ENCODE data around the gene SLC10A7.

Gene SLC10A7

GRCh38 chr4:146432065-146432464, 89.7 kb downstream of the SLC10A7 start:
- no peak for TF ChIP-seq CTCF (IDR thresholded peaks at IDR 0.05; ENCODE audit: poor library complexity, severe bottlenecking)
- Histone ChIP-seq H3K27ac (ENCODE audit: poor library complexity, severe bottlenecking) (no peak overlapping the region), H3K4me1 (ENCODE audit: insufficient read depth, poor library complexity, severe bottlenecking) (no peaks in the 10 kb centered on the region), H3K36me3 (ENCODE audit: low read depth) (no peaks in the 10 kb centered on the region), H3K27me3 (ENCODE audit: insufficient read depth, poor library complexity, severe bottlenecking) (no peaks in the 10 kb centered on the region), H3K9me3 (ENCODE audit: severe bottlenecking) (no peaks in the 10 kb centered on the region), H3K4me3 (ENCODE audit: severe bottlenecking) (no peak overlapping the region)
- no peak for ATAC-seq (ENCODE audit: low read depth)
- DNase-seq (ENCODE audit: low spot score), result no peak

DNA sequence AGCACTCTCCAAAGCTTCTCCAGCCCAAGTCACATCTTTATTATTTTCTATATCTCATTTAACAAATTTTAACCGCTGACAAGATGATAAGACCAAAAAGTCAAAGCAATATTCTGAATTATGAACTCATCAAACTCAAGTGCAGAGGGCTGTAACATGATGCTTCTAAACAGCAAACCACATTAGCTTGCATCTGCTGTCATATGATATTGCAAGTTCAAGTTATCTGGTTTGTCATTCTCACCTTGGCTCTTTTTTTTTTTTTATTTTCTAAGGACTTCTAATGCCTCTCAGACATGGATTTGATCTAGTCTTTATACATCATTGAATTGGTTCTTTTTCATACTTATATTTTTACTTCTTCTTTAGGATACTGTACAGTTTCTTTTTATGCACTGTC, 93.4 kb downstream of the SLC10A7 start:
- DNase-seq (ENCODE audit: low spot score) (no peak), ATAC-seq (ENCODE audit: low read depth) (no peak)
- Histone ChIP-seq H3K27me3 (ENCODE audit: insufficient read depth, poor library complexity, severe bottlenecking) (no peaks in the 10 kb centered on the region), H3K4me1 (ENCODE audit: insufficient read depth, poor library complexity, severe bottlenecking) (no peaks in the 10 kb centered on the region), H3K4me3 (ENCODE audit: severe bottlenecking) (no peak overlapping the region), H3K9me3 (ENCODE audit: severe bottlenecking) (no peaks in the 10 kb centered on the region), H3K36me3 (ENCODE audit: low read depth) (no peaks in the 10 kb centered on the region), H3K27ac (ENCODE audit: poor library complexity, severe bottlenecking) (no peak overlapping the region)
- no peak for TF ChIP-seq CTCF (IDR thresholded peaks at IDR 0.05; ENCODE audit: poor library complexity, severe bottlenecking)

DNA sequence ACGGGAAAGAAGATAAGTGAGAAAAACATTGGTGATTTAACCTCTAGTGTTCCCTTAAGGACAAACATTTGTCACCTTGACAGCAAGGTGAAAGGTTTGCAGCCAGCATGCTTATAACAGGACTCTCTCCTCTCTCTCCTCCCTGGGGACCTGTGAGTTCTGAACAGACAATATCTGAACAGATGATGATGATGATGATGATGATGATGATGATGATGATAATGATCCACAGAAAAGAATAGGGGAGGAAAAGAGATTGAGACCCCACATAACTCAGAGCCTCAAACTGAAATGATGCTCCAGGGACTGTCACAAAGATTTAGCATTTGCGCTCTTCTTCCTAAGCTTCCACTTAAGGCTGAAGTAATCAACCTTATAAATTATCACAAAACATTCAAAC, 103.9 kb downstream of the SLC10A7 start:
- Histone ChIP-seq H3K27me3 (ENCODE audit: insufficient read depth, poor library complexity, severe bottlenecking) (no peaks in the 10 kb centered on the region), H3K4me3 (ENCODE audit: severe bottlenecking) (no peak overlapping the region), H3K36me3 (ENCODE audit: low read depth) (no peaks in the 10 kb centered on the region), H3K27ac (ENCODE audit: poor library complexity, severe bottlenecking) (no peak overlapping the region), H3K9me3 (ENCODE audit: severe bottlenecking) (no peaks in the 10 kb centered on the region), H3K4me1 (ENCODE audit: insufficient read depth, poor library complexity, severe bottlenecking) (no peaks in the 10 kb centered on the region)
- no peak for DNase-seq (ENCODE audit: low spot score)
- no peak for ATAC-seq (ENCODE audit: low read depth)
- TF ChIP-seq CTCF (IDR thresholded peaks at IDR 0.05; ENCODE audit: poor library complexity, severe bottlenecking), result no peak

DNA sequence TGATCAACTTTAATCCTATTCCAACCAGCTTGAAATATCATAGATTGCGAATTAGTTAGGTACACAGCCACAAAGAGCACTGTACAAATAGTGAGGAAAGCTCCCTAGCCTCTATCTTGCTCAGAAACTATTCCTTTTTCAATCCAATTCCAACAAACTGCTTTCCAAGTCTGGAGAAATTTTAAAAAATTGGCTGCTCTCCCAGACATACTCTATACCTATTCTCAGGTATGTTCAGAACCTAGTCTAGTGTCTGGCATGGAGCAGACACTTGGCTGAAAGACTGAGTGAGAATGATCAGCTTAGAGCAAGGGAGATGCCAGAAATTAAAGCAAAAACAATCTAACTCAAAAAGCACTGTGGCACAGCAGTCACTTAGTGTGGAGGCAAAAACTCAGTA, 105.9 kb downstream of the SLC10A7 start:
- no peaks in the 10 kb centered on the region for H3K4me1 ChIP-seq (ENCODE audit: insufficient read depth, poor library complexity, severe bottlenecking)
- ATAC-seq (ENCODE audit: low read depth), result no peak
- no peaks in the 10 kb centered on the region for H3K36me3 ChIP-seq (ENCODE audit: low read depth)
- H3K27me3 ChIP-seq (ENCODE audit: insufficient read depth, poor library complexity, severe bottlenecking), result no peaks in the 10 kb centered on the region
- no peak overlapping the region for H3K4me3 ChIP-seq (ENCODE audit: severe bottlenecking)
- no peak for TF ChIP-seq CTCF (IDR thresholded peaks at IDR 0.05; ENCODE audit: poor library complexity, severe bottlenecking)
- no peaks in the 10 kb centered on the region for H3K9me3 ChIP-seq (ENCODE audit: severe bottlenecking)
- no peak for DNase-seq (ENCODE audit: low spot score)
- H3K27ac ChIP-seq (ENCODE audit: poor library complexity, severe bottlenecking), result no peak overlapping the region

- ATAC-seq (ENCODE audit: low read depth), result no peak
These were observed 114.1 kb downstream of the SLC10A7 start for GRCh38 chr4:146407669-146408084.

More at GRCh38 chr4:146407669-146408084, 114.1 kb downstream of the SLC10A7 start:
- Histone ChIP-seq H3K9me3 (ENCODE audit: severe bottlenecking) (no peaks in the 10 kb centered on the region), H3K4me3 (ENCODE audit: severe bottlenecking) (no peak overlapping the region), H3K27me3 (ENCODE audit: insufficient read depth, poor library complexity, severe bottlenecking) (no peaks in the 10 kb centered on the region), H3K36me3 (ENCODE audit: low read depth) (no peaks in the 10 kb centered on the region), H3K27ac (ENCODE audit: poor library complexity, severe bottlenecking) (no peak overlapping the region), H3K4me1 (ENCODE audit: insufficient read depth, poor library complexity, severe bottlenecking) (no peaks in the 10 kb centered on the region)
- TF ChIP-seq CTCF (IDR thresholded peaks at IDR 0.05; ENCODE audit: poor library complexity, severe bottlenecking), result no peak
- DNase-seq (ENCODE audit: low spot score), result no peak

Measured in RWPE2 (cell line).